ENCODE data around the gene SPEF1. TPM values are rescaled to one million over a fixed set of nuclear protein-coding genes. Genes with fewer than 3 reads are reported as not detected.

The SPEF1 gene
- total RNA-seq, 1 experiment from 2014 or later = not detected

DNA sequence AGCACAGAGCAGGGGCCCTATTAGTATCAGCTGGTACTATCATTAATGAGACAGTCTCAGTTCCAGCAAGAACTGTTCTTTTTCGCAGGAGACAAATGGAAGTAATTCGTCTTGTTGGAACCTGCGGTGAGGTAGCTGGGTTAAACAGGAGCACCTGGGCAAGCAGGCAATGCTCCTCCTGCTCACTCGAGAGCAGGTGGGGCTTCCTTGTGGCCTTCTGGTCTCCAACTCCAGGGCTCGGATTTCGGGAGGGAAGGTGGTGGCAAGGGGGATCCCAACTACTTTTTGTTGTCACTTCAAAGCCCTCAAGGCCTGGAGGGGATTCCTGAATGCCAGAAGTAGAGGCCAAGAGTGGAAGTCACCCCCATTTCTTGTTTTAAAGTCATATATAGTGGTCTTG is 1.3 kb upstream of the SPEF1 start:
- peak overlapping the region; percentile 9 for H3K4me3 Mint-ChIP-seq (ENCODE audit: unreplicated experiment)
- BruUV-seq (replicated peaks) = no TSS peak
- DNase-seq (ENCODE audit: unreplicated experiment) = no peak
- H3K9me3 Mint-ChIP-seq (ENCODE audit: unreplicated experiment) = no peaks in the 10 kb centered on the region
- H3K36me3 Mint-ChIP-seq (ENCODE audit: insufficient read depth, unreplicated experiment) = peaks cover 21% of the 10 kb centered on the region
- no peaks in the 10 kb centered on the region for H3K27me3 Mint-ChIP-seq (ENCODE audit: insufficient read depth, unreplicated experiment)
- ChIA-PET POLR2A (interaction anchor here (0.6 to 2.0 kb wide), 3 partner anchors 14 to 326 kb away, joined by 3 to 15 read pairs (median 7); partner anchors contain the start of gene ADISSP), CTCF (interaction anchor here (1.2 to 12.0 kb wide), 6 partner anchors 14 to 93 kb away, joined by 3 to 231 read pairs (median 6); partner anchors contain the start of genes ADISSP and AP5S1)
- intact Hi-C loops (cut with micrococcal nuclease) = loop anchor here (10.0 kb wide), 1 partner anchor 292 kb away; no protein-coding TSS in a partner anchor
- TF ChIP-seq, protein P1, sequence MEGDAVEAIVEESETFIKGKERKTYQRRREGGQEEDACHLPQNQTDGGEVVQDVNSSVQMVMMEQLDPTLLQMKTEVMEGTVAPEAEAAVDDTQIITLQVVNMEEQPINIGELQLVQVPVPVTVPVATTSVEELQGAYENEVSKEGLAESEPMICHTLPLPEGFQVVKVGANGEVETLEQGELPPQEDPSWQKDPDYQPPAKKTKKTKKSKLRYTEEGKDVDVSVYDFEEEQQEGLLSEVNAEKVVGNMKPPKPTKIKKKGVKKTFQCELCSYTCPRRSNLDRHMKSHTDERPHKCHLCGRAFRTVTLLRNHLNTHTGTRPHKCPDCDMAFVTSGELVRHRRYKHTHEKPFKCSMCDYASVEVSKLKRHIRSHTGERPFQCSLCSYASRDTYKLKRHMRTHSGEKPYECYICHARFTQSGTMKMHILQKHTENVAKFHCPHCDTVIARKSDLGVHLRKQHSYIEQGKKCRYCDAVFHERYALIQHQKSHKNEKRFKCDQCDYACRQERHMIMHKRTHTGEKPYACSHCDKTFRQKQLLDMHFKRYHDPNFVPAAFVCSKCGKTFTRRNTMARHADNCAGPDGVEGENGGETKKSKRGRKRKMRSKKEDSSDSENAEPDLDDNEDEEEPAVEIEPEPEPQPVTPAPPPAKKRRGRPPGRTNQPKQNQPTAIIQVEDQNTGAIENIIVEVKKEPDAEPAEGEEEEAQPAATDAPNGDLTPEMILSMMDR (IDR thresholded peaks at IDR 0.05; ENCODE audit: unreplicated experiment) = no peak
- peaks cover 38% of the 10 kb centered on the region for H3K4me1 Mint-ChIP-seq (ENCODE audit: insufficient read depth, unreplicated experiment)
- H3K27ac Mint-ChIP-seq (ENCODE audit: low read depth, unreplicated experiment) = no peak overlapping the region

DNA sequence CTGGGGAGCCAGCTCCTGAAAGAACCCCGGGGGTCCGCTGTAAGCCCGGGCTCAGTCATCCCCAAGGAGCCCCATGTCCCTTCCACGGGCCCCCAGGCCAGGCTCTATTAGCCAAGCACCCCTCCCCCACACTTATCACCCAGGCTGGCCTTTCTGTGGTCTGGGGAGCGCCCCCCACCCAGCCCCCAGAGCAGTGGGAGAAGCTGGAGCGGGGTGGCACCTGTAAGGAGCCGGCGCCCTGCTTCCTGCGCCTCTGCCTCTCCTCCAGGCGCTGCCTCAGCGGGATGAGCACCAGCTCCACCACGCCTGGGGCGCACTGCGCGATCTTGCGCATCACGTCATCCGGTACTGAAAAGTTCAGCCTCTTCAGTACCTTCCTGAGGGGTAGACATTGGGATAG is 2.3 kb downstream of the SPEF1 start:
- BruUV-seq (replicated peaks) = no TSS peak
- intact Hi-C loops (cut with micrococcal nuclease) = no loop called here
- TF ChIP-seq, protein P1 (IDR thresholded peaks at IDR 0.05; ENCODE audit: unreplicated experiment) = no peak
- no peaks in the 10 kb centered on the region for H3K9me3 Mint-ChIP-seq (ENCODE audit: unreplicated experiment)
- H3K27me3 Mint-ChIP-seq (ENCODE audit: insufficient read depth, unreplicated experiment) = no peaks in the 10 kb centered on the region
- ChIA-PET CTCF (interaction anchor here (0.6 to 2.1 kb wide), 9 partner anchors 9 to 401 kb away, joined by 3 to 11 read pairs (median 4); partner anchors contain the start of gene AP5S1), POLR2A (interaction anchor here (0.7 to 2.2 kb wide), 3 partner anchors 11 to 112 kb away, joined by 8 to 17 read pairs (median 15); partner anchors contain the start of genes ADISSP and AP5S1)
- DNase-seq (ENCODE audit: unreplicated experiment) = no peak
- H3K4me3 Mint-ChIP-seq (ENCODE audit: unreplicated experiment) = no peak overlapping the region
- peaks cover 8% of the 10 kb centered on the region for H3K36me3 Mint-ChIP-seq (ENCODE audit: insufficient read depth, unreplicated experiment)
- H3K4me1 Mint-ChIP-seq (ENCODE audit: insufficient read depth, unreplicated experiment) = peaks cover 22% of the 10 kb centered on the region
- H3K27ac Mint-ChIP-seq (ENCODE audit: low read depth, unreplicated experiment) = no peak overlapping the region

DNA sequence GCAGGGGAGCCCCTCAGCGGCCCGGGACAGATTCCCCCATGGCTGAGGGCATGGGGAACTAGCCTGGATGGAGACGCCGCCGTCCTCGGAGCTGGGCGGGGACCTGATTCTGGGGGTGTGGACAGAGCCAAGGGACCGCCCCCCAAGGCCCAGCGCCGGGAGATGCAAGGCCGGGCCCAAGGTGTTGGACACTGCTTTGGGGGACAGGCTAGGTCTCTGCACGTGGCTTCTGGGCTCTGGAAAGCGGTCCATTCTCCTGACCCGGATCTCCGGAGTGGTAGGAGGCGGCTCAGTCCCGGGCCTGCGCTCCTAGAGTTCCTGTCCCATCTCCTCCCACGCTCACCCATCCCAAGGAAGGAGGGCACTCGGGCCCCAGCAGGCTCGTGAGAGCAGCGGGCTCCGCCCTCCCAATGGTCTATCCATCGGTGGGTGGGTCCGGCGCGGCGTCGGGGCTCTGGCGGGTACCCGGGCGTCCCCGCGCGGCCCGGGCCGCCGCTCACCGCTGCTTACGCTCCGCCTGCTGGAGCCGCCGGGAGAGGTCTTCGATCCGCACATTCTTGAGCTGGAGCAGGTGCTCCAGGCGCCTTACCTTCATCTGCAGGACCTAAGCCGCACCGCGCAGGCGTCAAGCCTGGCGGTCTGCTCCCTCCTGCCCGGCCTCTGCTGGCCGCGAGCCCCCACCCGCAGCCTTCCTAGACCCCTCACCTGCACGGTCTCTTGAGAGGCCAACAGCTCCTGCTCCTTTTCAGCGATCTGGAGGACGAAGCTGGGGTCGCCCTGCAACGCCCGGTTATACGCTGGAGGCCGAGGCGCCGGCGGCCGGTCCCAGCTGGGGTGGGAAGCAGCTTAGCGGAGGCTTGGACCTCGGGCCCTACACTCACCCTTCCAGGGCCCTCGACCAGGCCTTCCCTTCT is 3.3 kb downstream of the SPEF1 start:
- H3K27me3 Mint-ChIP-seq (ENCODE audit: insufficient read depth, unreplicated experiment) = no peaks in the 10 kb centered on the region
- H3K4me3 Mint-ChIP-seq (ENCODE audit: unreplicated experiment) = no peak overlapping the region
- ChIA-PET POLR2A (interaction anchor here (1.9 to 2.2 kb wide), 3 partner anchors 10 to 43 kb away, joined by 9 to 17 read pairs (median 15); partner anchors contain the start of genes ADISSP and AP5S1), CTCF (interaction anchor here (0.6 to 2.1 kb wide), 8 partner anchors 9 to 42 kb away, joined by 3 to 11 read pairs (median 4); partner anchors contain the start of gene AP5S1)
- no peak overlapping the region for H3K27ac Mint-ChIP-seq (ENCODE audit: low read depth, unreplicated experiment)
- peaks cover 15% of the 10 kb centered on the region for H3K4me1 Mint-ChIP-seq (ENCODE audit: insufficient read depth, unreplicated experiment)
- DNase-seq (ENCODE audit: unreplicated experiment) = no peak
- no peaks in the 10 kb centered on the region for H3K36me3 Mint-ChIP-seq (ENCODE audit: insufficient read depth, unreplicated experiment)
- intact Hi-C loops (cut with micrococcal nuclease) = no loop called here
- BruUV-seq (replicated peaks) = no TSS peak
- no peaks in the 10 kb centered on the region for H3K9me3 Mint-ChIP-seq (ENCODE audit: unreplicated experiment)
- TF ChIP-seq, protein P1 (IDR thresholded peaks at IDR 0.05; ENCODE audit: unreplicated experiment) = no peak

DNA sequence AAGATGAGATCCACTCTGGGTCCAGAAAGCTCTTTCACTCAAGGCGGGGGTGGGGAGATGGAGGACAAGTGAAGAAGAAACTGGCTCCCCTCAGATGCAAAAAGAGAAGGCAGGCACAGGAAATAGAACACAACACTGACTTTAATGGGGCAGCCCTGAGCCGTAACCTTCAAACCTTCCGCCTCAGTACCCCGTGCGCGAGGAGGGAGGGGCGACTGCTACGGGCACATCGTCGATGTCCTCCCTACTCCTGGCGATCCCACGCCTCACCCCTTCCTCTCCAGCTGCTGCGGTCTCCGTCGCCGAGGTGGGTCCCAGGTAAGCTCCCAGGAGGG is 3.9 kb downstream of the SPEF1 start:
- no peak overlapping the region for H3K27ac Mint-ChIP-seq (ENCODE audit: low read depth, unreplicated experiment)
- H3K27me3 Mint-ChIP-seq (ENCODE audit: insufficient read depth, unreplicated experiment) = no peaks in the 10 kb centered on the region
- H3K9me3 Mint-ChIP-seq (ENCODE audit: unreplicated experiment) = no peaks in the 10 kb centered on the region
- no peak for DNase-seq (ENCODE audit: unreplicated experiment)
- ChIA-PET CTCF (interaction anchor here (0.6 kb wide), 1 partner anchor 110 kb away, joined by 3 read pairs; no protein-coding TSS in a partner anchor), POLR2A (interaction anchor here (2.0 kb wide), 1 partner anchor 9 kb away, joined by 9 read pairs; the partner anchor contains the start of gene ADISSP)
- TF ChIP-seq, protein P1 (IDR thresholded peaks at IDR 0.05; ENCODE audit: unreplicated experiment) = no peak
- no peaks in the 10 kb centered on the region for H3K36me3 Mint-ChIP-seq (ENCODE audit: insufficient read depth, unreplicated experiment)
- BruUV-seq (replicated peaks) = no TSS peak
- no peak overlapping the region for H3K4me3 Mint-ChIP-seq (ENCODE audit: unreplicated experiment)
- peaks cover 15% of the 10 kb centered on the region for H3K4me1 Mint-ChIP-seq (ENCODE audit: insufficient read depth, unreplicated experiment)
- intact Hi-C loops (cut with micrococcal nuclease) = no loop called here

All from MCF 10A (cell line).